ENCODE data around the gene DCC. TPM values are rescaled to one million over a fixed set of nuclear protein-coding genes. Genes with fewer than 3 reads are reported as not detected.

Gene DCC
- total and polyA plus RNA-seq, 2 donors (not counting 1 experiment from before 2014, with no cell fraction given): 0.14 TPM; not detected in 1

DNA sequence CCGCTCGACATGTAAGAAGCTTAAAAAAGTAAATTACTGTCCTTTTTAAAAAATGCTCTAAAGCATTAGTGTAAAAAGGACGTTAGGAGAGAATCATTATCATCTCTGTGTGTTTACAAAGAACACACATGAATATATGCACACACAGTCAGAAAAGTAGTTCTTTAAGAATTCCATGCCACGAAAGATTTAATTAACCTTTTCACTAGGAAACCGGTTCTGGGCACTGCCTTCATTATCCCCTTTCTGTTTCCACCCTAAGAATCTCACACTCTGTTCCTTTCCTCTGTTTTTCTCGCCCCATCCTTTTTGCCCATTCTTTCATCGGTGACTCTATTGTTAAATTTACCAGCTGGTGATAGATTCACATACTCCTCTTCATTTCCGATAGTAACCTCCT is 338.6 kb downstream of the DCC start:
- Histone ChIP-seq H3K4me3 (replicated peaks in 1 of 4; ENCODE audit: control extremely low read depth in 1 of 4, insufficient read depth in 1 of 4, low read depth in 3 of 4, low read length in 4 of 4) (no peak overlapping the region), H3K4me1 (ENCODE audit: control insufficient read depth, extremely low read depth, insufficient read depth, low read length) (no peaks in the 10 kb centered on the region), H3K9ac (ENCODE audit: insufficient read depth, low read length) (no peak overlapping the region), H3K79me2 (ENCODE audit: control insufficient read depth, insufficient read depth, low read length) (no peaks in the 10 kb centered on the region), H3K36me3 (ENCODE audit: control insufficient read depth, insufficient read depth, low read length) (no peaks in the 10 kb centered on the region), H3K27me3 (ENCODE audit: control insufficient read depth, insufficient read depth, low read length) (no peaks in the 10 kb centered on the region), H2AFZ (ENCODE audit: low read length) (no peak overlapping the region), H3K4me2 (ENCODE audit: extremely low read depth, insufficient read depth, low read length) (no peak overlapping the region), H3K9me3 (ENCODE audit: control insufficient read depth, insufficient read depth, low read depth, low read length) (no peaks in the 10 kb centered on the region), H4K20me1 (ENCODE audit: control insufficient read depth, extremely low read depth, insufficient read depth, low read length) (no peaks in the 10 kb centered on the region), H3K27ac (ENCODE audit: insufficient read depth, low read length) (no peak overlapping the region)
- no peak for DNase-seq (ENCODE audit: low read depth in 2 of 2)
- TF ChIP-seq, protein P1, sequence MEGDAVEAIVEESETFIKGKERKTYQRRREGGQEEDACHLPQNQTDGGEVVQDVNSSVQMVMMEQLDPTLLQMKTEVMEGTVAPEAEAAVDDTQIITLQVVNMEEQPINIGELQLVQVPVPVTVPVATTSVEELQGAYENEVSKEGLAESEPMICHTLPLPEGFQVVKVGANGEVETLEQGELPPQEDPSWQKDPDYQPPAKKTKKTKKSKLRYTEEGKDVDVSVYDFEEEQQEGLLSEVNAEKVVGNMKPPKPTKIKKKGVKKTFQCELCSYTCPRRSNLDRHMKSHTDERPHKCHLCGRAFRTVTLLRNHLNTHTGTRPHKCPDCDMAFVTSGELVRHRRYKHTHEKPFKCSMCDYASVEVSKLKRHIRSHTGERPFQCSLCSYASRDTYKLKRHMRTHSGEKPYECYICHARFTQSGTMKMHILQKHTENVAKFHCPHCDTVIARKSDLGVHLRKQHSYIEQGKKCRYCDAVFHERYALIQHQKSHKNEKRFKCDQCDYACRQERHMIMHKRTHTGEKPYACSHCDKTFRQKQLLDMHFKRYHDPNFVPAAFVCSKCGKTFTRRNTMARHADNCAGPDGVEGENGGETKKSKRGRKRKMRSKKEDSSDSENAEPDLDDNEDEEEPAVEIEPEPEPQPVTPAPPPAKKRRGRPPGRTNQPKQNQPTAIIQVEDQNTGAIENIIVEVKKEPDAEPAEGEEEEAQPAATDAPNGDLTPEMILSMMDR (conservative IDR thresholded peaks at IDR 0.05 in 1 of 2, IDR thresholded peaks at IDR 0.05 in 1 of 2; ENCODE audit: low read depth in 1 of 2, low read length in 2 of 2): no peak
- TF ChIP-seq EZH2 (IDR thresholded peaks at IDR 0.05; ENCODE audit: low read length, missing control alignments): no peak

DNA sequence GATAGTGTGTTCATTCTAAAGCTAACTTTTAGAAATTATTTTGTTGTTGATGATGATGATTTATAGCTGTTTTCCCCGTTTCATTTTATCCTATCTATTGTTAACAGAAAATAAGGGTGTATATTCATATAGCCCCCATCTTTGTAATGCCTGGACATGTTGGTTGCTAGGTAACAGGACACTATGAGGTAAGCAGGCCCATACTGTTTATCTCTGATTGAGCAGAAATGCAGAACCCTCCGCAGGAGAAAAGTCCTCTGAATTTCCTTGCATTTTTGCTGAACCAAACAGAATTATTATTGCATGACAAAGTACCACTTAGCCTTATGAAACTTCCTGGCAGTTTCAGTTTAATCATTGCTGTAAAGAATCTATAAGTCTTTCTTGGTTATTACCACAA is 339.4 kb downstream of the DCC start:
- H3K79me2 ChIP-seq (ENCODE audit: control insufficient read depth, insufficient read depth, low read length): no peaks in the 10 kb centered on the region
- DNase-seq (ENCODE audit: low read depth in 2 of 2): no peak
- H3K9me3 ChIP-seq (ENCODE audit: control insufficient read depth, insufficient read depth, low read depth, low read length): no peaks in the 10 kb centered on the region
- TF ChIP-seq, protein P1 (conservative IDR thresholded peaks at IDR 0.05 in 1 of 2, IDR thresholded peaks at IDR 0.05 in 1 of 2; ENCODE audit: low read depth in 1 of 2, low read length in 2 of 2): no peak
- no peak for TF ChIP-seq EZH2 (IDR thresholded peaks at IDR 0.05; ENCODE audit: low read length, missing control alignments)
- H3K36me3 ChIP-seq (ENCODE audit: control insufficient read depth, insufficient read depth, low read length): no peaks in the 10 kb centered on the region
- no peaks in the 10 kb centered on the region for H4K20me1 ChIP-seq (ENCODE audit: control insufficient read depth, extremely low read depth, insufficient read depth, low read length)
- no peaks in the 10 kb centered on the region for H3K27me3 ChIP-seq (ENCODE audit: control insufficient read depth, insufficient read depth, low read length)
- no peak overlapping the region for H3K9ac ChIP-seq (ENCODE audit: insufficient read depth, low read length)
- H3K4me2 ChIP-seq (ENCODE audit: extremely low read depth, insufficient read depth, low read length): no peak overlapping the region
- no peak overlapping the region for H3K4me3 ChIP-seq (replicated peaks in 1 of 4; ENCODE audit: control extremely low read depth in 1 of 4, insufficient read depth in 1 of 4, low read depth in 3 of 4, low read length in 4 of 4)
- no peaks in the 10 kb centered on the region for H3K4me1 ChIP-seq (ENCODE audit: control insufficient read depth, extremely low read depth, insufficient read depth, low read length)
- no peak overlapping the region for H2AFZ ChIP-seq (ENCODE audit: low read length)
- H3K27ac ChIP-seq (ENCODE audit: insufficient read depth, low read length): no peak overlapping the region

DNA sequence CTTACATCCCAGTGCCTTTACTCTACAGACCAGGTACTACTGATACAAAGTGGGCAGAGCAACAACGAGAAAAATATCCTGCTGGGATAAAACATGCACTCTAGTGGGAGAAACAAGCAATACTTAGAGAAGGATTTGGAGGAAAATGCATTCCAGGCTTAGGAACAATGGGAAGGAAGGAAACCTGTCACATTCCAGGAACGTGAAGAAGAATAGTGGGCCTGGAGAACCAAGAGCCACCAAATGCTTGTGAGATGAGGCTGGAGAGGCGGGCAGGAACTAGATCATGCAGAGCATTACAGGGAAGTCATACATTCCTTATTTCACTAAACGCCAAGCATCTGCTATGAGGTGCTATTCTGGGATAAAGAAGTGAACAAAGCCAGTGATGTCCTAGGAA is 342.3 kb downstream of the DCC start:
- Histone ChIP-seq H3K27me3 (ENCODE audit: control insufficient read depth, insufficient read depth, low read length) (no peaks in the 10 kb centered on the region), H3K4me3 (replicated peaks in 1 of 4; ENCODE audit: control extremely low read depth in 1 of 4, insufficient read depth in 1 of 4, low read depth in 3 of 4, low read length in 4 of 4) (no peak overlapping the region), H3K9ac (ENCODE audit: insufficient read depth, low read length) (no peak overlapping the region), H3K79me2 (ENCODE audit: control insufficient read depth, insufficient read depth, low read length) (no peaks in the 10 kb centered on the region), H3K27ac (ENCODE audit: insufficient read depth, low read length) (no peak overlapping the region), H4K20me1 (ENCODE audit: control insufficient read depth, extremely low read depth, insufficient read depth, low read length) (no peaks in the 10 kb centered on the region), H3K4me1 (ENCODE audit: control insufficient read depth, extremely low read depth, insufficient read depth, low read length) (no peaks in the 10 kb centered on the region), H3K36me3 (ENCODE audit: control insufficient read depth, insufficient read depth, low read length) (no peaks in the 10 kb centered on the region), H3K9me3 (ENCODE audit: control insufficient read depth, insufficient read depth, low read depth, low read length) (no peaks in the 10 kb centered on the region), H2AFZ (ENCODE audit: low read length) (no peak overlapping the region), H3K4me2 (ENCODE audit: extremely low read depth, insufficient read depth, low read length) (no peak overlapping the region)
- no peak for DNase-seq (ENCODE audit: low read depth in 2 of 2)
- no peak for TF ChIP-seq EZH2 (IDR thresholded peaks at IDR 0.05; ENCODE audit: low read length, missing control alignments)
- TF ChIP-seq, protein P1 (conservative IDR thresholded peaks at IDR 0.05 in 1 of 2, IDR thresholded peaks at IDR 0.05 in 1 of 2; ENCODE audit: low read depth in 1 of 2, low read length in 2 of 2): no peak

All from fibroblast of lung (primary cell).